GM18499 (cell line): ENCODE data around the gene L1CAM.

ENCODE experiments used
- ATAC-seq: cut with Tn5 transposase; IDR thresholded peaks from one replicate; pipeline ENCODE4 v1.9.1; 2021; ENCODE audit warnings: moderate number of reproducible peaks; ENCODE audit not compliant: insufficient read depth, unreplicated experiment

Gene L1CAM

GRCh38 chrX:153865685-153866084 is 20.3 kb downstream of the L1CAM start:
- ATAC-seq: no peak

DNA sequence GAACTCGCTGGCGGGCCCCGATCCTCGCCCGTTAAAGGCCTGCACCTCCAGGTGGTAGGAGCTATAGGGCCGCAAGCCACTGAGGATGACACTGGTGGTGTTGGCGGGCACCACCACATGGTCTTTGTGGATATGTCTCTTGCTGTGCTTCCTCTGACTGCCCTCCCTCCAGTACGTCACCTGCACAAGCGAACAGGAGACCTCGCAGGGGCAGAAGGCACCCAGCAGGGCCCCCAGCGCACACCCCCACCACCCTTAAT is 20.7 kb downstream of the L1CAM start:
- no peak for ATAC-seq

DNA sequence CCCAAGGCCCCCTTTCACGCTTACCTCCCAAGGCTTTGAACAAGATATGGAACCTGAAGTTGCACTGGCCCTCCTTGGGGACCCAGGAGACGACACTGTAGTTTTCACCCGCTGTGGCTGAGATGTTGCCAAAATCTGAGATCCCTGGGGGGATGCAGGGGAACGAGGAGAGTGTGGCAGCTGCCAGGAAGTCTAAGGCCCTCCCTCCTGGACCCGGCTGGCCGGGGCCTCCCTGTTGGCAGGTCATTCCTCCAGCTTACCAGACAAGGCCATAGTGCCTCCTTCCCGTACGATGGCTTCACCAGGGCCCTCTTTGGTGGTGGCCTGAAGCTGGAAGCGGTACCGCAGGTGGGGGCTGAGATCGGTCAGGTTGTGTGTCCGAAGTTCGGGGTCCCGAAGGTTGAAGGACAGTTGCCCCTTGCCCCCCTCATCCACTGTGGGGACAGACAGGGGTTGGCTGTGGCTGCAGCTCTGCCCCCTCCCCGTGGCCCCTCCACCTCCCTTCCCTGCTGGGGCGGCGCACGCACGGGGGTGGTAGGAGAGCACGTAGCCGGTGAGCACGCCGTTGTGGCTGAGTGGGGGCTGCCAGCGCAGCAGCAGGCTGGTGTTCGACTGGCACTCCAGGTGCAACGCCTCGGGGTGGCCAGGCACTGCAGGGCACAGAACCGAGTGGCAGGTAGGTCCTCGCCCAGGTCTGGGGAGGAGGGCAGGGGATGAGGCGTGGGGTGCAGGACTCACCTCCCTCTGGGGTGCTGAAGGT is 21.2 kb downstream of the L1CAM start:
- no peak for ATAC-seq

DNA sequence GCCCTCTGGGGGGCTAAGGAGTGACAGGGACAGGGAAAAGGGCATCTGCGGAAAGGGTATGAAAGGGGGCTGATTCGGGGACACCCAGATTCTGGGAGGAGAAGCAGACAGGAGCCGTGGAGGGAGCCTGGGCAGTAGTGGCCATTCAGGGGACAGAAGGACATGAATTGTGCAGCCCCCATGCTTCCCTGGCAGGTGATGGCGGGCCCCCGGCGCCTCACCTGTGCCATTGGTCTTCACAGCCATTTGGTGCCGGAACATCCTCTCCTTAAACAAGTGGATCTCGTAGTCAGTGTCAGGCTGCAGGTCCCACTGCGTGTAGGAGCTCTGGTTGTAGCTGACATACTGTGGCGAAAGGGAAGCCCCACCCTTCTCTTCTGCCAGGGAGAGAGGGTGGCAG is 21.9 kb downstream of the L1CAM start:
- no peak for ATAC-seq

DNA sequence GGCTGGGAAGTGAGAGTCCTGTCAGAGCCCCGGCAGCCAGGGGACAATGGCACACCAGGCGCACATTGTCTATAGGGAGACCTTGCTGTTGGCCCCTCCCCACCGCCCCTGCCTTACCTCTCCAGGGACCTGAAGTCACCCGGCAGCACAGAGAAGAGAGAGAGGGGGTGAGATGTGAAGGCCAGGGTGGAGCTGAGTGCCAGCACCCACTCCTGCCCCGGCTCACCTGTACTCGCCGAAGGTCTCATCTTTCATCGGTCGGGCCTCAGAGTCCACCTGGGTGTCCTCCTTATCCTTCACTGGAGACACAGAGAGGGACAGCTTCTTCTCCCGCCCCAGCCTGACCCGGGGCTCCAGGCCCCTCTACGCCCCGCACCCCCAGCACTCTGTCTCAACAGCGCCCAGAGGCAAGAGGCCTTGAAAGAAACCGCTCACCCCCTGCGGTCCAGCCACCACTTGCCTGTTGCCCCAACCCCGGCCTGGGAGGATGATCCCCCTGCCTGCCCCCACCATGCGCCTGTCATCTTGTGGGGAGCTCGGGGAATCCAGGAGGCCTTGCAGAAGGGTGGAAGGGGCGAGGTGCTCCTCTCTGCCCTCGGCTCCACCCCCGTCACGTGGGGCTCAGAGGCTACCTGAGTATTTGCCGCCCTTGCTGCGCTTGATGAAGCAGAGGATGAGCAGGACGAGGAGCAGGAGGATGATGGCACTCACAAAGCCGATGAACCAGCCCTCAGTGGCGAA is 22.6 kb downstream of the L1CAM start:
- no peak for ATAC-seq

GRCh38 chrX:153862369-153863250 is 23.4 kb downstream of the L1CAM start:
- no peak for ATAC-seq

DNA sequence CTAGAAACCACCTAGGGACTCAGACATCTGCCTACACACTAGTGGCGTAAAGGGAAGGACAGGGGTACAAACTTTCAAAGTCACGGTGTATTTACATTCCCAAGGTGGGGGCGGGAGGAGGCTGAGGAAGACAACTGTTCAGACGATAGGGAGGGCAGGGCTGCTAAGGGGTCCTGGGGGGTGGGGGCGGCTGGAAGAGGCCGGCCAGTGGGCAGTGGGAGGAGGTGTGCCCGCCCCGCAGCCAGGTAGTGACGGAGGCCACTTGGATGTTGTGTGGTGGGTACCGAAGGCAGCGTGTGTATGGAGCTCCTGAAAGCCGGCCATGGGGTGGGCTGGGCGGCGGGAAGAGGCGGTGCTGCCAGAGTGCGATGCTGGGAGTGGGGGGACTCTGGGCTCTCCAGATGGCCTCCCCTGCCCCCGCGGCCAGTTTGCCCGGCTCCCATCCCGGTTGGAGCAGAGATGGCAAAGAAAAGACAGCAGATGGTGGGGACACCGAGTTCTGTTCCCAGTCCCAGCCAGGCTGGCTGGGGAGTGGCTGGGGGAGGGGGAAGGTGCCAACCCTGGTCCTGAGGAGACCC is 24.2 kb downstream of the L1CAM start:
- ATAC-seq: no peak

DNA sequence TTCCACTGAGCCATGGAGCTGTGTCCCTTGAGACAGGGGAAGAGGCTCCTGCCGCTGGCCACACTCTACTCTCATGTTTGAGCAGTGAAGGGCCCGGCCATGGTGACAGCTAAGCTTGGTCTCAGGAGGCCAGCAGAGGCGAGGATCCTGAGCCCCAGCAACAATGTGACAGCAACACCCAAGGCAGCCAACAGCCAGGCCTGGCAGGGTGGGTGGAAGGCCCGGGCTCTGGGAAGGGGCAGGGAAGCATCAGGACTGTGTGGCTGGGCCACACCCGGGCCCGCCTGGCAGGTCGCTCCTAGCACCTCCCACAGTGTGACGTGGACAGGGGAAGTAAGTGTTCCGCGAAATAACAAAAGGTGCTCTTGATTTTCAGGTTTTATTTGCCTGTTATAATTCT is 24.8 kb downstream of the L1CAM start:
- ATAC-seq: no peak

DNA sequence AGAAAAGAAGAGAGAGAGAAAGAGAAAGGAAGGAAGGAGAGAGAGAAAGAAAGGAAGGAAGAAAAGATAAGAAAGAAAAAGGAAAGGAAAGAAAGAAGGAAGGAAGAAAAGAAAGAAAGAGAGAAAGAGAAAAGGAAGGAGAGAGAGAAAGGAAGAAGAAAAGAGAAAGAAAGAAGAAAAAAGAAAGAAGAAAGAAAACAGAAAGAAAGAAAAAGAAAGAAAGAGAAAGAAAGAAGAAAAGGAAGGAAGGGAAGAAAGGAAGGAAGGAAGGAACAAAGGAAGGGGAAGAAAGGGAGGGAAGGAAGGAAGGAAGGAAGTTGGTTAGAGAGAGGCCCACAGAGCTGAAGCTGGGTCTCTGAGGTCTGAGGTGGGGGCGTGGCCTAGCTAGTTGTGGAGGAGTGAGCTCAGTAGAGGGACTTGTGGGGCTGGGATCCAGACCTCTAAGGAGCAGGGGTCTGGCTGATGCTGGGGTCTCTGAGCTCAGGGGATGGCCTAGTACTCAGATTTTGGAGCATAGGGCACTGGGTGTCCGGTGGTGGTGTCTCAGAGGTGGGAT is 28.5 kb downstream of the L1CAM start:
- no peak for ATAC-seq

GRCh38 chrX:153854702-153855101 is 31.3 kb downstream of the L1CAM start:
- no peak for ATAC-seq

- ATAC-seq: no peak
Observed at GRCh38 chrX:153853902-153854267, 32.1 kb downstream of the L1CAM start.

GRCh38 chrX:153853180-153853901 is 32.6 kb downstream of the L1CAM start:
- no peak for ATAC-seq

DNA sequence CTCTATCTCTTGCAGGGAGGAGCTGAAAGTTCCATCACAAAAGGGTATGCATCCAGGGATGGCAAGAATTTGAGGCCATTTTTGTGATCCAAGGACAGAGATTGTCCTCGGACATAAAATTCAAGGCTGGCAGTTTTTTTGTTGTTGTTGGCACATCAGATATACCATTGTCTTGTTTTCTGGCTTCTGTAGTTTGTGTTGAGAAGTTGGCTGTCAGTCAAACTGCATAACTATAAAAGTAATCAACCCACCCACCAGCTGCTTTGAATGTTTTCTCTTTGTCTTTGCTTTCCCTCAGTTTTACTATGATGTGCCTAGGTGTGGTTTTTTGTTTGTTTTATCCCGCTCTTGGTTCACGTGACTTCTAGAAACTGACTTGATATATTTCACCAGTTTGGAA is 34.0 kb downstream of the L1CAM start:
- ATAC-seq: no peak

DNA sequence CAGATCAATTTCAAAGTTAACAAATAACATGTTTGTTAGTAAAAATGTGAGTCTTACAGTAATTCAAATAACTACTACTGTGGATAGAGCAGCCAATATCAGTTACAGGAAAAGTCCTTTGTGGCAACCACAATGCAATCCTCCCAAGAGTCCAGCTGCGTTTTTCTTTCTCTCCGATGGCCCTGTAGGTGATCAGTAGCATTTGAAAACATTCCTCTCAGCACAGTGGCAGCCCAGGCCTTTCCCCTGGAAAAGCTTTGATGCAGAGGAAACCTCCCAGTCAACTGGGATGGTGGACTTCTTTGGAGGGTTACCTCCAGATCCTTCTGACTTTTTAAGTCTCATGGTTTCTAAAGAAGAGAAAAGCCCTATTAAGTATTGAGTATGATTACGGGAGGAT is 37.6 kb downstream of the L1CAM start:
- no peak for ATAC-seq

GRCh38 chrX:153845842-153846241 is 40.1 kb downstream of the L1CAM start:
- ATAC-seq: no peak

DNA sequence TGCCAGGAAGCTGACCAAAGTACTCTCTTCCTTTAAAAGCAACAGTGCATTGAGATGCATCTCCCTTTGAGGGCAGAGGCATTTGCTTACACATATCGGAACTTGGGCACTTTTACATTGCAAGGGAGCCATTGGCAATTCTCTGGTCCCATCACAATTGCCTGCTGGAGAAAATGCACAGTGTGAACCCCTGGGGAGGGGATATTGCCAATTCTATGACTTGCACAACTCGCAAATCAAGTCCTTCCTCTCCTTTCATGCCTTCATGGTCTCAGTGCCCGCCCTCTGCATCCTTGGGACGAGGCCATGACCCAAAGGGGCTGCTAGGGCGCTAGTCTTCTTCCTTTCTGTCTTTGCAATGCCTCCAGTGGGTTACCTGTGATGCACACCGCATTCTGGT is 40.8 kb downstream of the L1CAM start:
- ATAC-seq: no peak

GRCh38 chrX:153844509-153845082 is 41.4 kb downstream of the L1CAM start:
- no peak for ATAC-seq

DNA sequence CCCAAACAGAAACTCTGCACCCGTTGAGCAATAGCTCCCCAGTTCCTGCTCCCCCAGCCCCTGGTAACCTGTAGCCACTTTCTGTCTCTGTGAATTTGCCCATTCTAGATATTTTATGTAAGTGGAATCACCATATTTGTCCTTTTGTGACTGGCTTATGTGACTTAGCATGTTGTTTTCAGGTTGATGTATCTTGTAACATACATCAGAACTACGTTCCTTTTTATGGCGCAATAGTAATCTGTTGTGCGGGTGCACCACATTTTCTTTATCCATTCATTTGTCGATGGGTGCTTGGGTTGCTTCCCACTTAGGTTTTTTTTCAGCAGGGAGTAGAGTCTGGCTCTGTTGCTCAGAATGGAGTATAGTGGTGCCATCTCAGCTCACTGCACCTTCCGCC is 49.1 kb downstream of the L1CAM start:
- no peak for ATAC-seq

DNA sequence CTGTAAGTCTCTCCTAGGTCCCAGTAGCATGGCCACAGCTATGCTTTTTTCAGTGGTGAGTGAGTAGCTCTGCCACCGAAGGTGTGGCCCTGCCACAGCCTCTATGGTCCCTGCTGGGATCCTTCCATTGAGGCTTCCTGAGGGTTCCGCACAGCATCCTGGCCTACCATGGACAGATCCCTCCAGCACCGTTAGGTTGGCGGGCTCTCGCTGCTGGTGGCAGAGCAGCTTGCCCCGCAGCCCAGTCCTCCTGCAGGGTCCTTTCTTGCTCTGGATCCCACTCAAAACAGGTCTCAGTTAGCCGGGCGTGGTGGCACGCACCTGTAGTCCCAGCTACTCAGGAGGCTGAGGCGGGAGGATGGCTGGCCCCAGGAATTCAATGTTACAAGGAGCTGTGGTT is 53.2 kb downstream of the L1CAM start:
- ATAC-seq: no peak
